Progenitor cell of endocrine pancreas (in vitro differentiated cells): Measurements from ENCODE around the gene GSK3B. TPM values are rescaled to one million over a fixed set of nuclear protein-coding genes. Genes with fewer than 3 reads are reported as not detected.
"Not testable (repeated sequence)": the region's sequence is repeated elsewhere in the genome, so short reads cannot be mapped to it uniquely, and the experiment has no call there.

Experiments
- DNase-seq: peaks from one replicate; pipeline ENCODE4 v3.0.0; 2021; ENCODE audit warnings: low spot score; ENCODE audit not compliant: unreplicated experiment
- H3K27ac Mint-ChIP-seq: 2 replicates; pipeline ENCODE4 v1.8.0; 2021; ENCODE audit warnings: mild to moderate bottlenecking, moderate library complexity, mixed read lengths
- H3K27me3 Mint-ChIP-seq: 2 replicates; pipeline ENCODE4 v1.8.0; 2021; ENCODE audit warnings: mixed read lengths
- H3K36me3 Mint-ChIP-seq: 2 replicates; pipeline ENCODE4 v1.8.0; 2022; ENCODE audit warnings: mixed read lengths; ENCODE audit not compliant: insufficient read depth
- H3K4me1 Mint-ChIP-seq: 2 replicates; pipeline ENCODE4 v1.8.0; 2021; ENCODE audit warnings: low read depth, mixed read lengths
- H3K4me3 Mint-ChIP-seq: 2 replicates; pipeline ENCODE4 v1.8.0; 2021; ENCODE audit warnings: low read depth, mild to moderate bottlenecking, moderate library complexity, mixed read lengths
- H3K9me3 Mint-ChIP-seq: 2 replicates; pipeline ENCODE4 v1.8.0; 2021; ENCODE audit warnings: low read depth, mixed read lengths
- total RNA-seq: library from RNA; stranded (reverse); gene quantifications from 2 replicates; pipeline ENCODE4 v1.2.1, GENCODE V29; 2021
- TF ChIP-seq, protein P1 (sequence below): fragments of 200-600 bp; sonication (generic); IDR thresholded peaks from one replicate; pipeline ENCODE4 v1.5.0; 2021; ENCODE audit warnings: antibody characterized with exemption, mild to moderate bottlenecking; ENCODE audit not compliant: unreplicated experiment

The GSK3B gene
- total RNA-seq, 1 donor from 2014 or later: 80.0 TPM

DNA sequence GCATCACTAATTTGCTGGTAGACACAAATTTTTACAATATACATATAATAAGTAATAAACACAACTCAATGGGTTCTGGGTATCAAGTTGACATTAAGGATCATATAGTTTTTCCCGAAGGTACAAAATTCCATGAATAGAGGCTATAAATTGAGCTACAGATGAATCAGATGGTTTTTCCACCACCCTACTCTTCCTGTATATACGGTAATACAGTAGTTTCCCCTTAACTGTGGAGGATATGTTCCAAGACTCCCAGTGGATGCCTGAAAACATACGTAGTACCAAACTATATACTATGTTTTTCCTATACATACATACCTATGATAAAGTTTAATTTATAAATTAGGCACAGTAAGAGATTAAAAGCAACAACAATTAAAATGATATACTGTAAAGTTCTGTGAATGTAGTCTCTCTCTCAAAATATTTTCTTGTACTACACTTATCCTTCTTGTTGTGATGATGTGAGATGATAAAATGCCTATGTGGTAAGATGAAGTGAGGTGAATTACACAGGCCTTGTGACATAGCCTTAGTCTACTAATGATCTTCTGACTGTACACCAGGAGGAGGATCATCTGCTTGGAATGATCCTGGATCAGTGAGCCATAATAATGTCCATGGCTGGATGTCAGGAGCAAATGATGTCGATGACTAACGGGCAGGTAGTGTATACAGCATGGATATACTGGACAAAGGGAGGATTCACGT, 195.6 kb downstream of the GSK3B start:
- Mint-ChIP-seq H3K36me3 (peaks cover 17% of the 10 kb centered on the region), H3K4me1 (no peaks in the 10 kb centered on the region), H3K27me3 (no peaks in the 10 kb centered on the region), H3K9me3 (no peaks in the 10 kb centered on the region), H3K4me3 (no peak overlapping the region), H3K27ac (no peak overlapping the region)
- TF ChIP-seq, protein P1, sequence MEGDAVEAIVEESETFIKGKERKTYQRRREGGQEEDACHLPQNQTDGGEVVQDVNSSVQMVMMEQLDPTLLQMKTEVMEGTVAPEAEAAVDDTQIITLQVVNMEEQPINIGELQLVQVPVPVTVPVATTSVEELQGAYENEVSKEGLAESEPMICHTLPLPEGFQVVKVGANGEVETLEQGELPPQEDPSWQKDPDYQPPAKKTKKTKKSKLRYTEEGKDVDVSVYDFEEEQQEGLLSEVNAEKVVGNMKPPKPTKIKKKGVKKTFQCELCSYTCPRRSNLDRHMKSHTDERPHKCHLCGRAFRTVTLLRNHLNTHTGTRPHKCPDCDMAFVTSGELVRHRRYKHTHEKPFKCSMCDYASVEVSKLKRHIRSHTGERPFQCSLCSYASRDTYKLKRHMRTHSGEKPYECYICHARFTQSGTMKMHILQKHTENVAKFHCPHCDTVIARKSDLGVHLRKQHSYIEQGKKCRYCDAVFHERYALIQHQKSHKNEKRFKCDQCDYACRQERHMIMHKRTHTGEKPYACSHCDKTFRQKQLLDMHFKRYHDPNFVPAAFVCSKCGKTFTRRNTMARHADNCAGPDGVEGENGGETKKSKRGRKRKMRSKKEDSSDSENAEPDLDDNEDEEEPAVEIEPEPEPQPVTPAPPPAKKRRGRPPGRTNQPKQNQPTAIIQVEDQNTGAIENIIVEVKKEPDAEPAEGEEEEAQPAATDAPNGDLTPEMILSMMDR: no peak
- DNase-seq: no peak

DNA sequence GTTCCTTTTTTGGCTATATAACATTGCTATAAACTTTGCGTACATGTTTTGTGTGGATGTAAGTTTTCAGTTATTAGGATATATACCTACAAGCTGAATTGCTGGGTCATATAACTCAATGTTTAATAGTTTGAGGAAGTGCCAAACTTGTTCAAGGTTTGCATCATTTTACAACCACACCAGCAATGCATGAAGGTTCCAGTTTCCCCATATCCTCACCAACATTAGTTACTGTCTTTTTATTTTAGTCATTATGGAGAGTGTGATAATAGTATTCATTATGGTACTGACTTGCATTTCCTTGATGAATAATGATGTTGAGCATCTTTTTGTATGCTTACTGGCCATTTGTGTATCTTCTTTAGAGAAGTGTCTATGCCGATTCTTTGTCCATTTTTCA, 200.1 kb downstream of the GSK3B start:
- H3K4me1 Mint-ChIP-seq: no peaks in the 10 kb centered on the region
- H3K27ac Mint-ChIP-seq: no peak overlapping the region
- no peak for DNase-seq
- H3K9me3 Mint-ChIP-seq: peaks cover 4% of the 10 kb centered on the region
- no peaks in the 10 kb centered on the region for H3K27me3 Mint-ChIP-seq
- TF ChIP-seq, protein P1: no peak
- H3K4me3 Mint-ChIP-seq: no peak overlapping the region
- H3K36me3 Mint-ChIP-seq: peaks cover 27% of the 10 kb centered on the region

DNA sequence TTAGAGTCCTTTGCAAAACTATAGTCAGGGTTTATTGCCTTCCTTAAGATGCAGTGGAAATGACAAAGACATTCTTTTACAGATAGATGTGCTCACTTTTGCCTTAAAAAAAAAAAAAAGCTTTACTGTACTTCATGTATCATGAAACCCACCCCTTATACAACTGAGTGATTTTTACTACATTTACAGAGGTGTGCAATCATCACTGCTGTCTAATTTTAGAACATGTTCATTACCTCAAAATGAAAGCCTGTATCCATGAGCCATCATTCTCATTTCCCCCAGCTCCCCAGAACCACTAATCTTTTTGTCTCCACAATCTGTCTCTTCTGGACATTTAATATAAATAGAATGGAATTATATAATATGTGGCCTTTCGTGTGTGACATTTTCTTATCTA, 200.5 kb downstream of the GSK3B start:
- no peaks in the 10 kb centered on the region for H3K27me3 Mint-ChIP-seq
- H3K27ac Mint-ChIP-seq: no peak overlapping the region
- DNase-seq: no peak
- no peak overlapping the region for H3K4me3 Mint-ChIP-seq
- peaks cover 29% of the 10 kb centered on the region for H3K36me3 Mint-ChIP-seq
- TF ChIP-seq, protein P1: no peak
- H3K4me1 Mint-ChIP-seq: no peaks in the 10 kb centered on the region
- peaks cover 7% of the 10 kb centered on the region for H3K9me3 Mint-ChIP-seq

DNA sequence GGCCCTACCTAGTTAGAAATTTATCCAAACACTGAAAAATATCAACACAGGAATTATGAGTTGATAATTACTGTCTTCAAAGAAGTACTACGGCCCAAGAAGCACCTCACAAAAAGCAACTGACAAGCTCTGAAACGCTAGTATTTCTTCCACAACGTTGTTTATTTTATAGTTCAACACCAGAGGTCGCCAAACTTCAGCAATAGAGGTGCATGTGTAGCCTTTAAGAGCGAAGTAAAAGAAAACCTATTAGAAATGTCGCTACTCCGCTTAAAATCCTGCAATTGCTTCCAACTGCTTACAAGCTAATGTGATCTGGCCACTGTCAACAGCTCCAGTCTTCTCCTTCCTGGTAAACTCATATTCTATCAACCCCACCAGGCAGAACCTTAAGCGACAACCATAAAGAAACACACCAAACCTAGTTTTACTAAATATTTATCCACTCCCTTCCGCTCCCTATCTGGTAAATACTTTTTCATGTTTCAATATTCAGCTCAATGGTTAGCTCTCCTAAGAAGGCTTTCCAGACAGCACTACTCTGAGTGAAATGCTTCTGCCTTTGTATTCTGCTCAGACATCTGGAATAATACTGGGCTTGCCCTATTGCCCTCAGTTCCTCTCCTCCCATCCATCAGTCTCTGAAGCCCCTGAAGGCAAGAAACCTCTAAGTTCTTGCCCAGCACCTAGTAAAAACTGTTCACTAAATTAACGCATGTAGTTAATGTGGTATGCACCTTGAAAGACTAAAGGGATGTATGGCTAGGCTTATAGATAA, 202.1 kb downstream of the GSK3B start:
- Mint-ChIP-seq H3K4me1 (no peaks in the 10 kb centered on the region), H3K27ac (no peak overlapping the region), H3K9me3 (peaks cover 17% of the 10 kb centered on the region), H3K27me3 (no peaks in the 10 kb centered on the region), H3K4me3 (no peak overlapping the region), H3K36me3 (peaks cover 45% of the 10 kb centered on the region)
- TF ChIP-seq, protein P1: peak; percentile 75
- peak; percentile 10 for DNase-seq

DNA sequence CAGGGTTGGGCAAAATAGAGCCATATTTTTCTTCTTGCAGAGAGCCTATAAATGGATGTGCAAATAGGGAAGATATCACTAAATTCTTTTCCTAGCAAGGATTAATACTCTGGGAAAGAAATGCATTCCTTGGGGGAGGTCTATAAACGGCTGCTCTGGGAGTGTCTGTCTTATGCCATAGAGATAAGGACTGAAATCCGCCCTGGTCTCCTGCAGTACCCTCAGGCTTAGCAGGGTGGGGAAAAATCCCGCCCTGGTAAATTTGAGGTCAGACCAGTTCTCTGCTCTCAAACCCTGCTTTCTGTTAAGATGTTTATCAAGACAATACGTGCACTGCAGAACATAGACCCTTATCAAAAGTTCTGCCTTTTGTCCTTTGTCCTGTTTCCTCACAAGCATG, 205.6 kb downstream of the GSK3B start:
- H3K27me3 Mint-ChIP-seq, H3K4me1 Mint-ChIP-seq, H3K4me3 Mint-ChIP-seq, H3K27ac Mint-ChIP-seq, DNase-seq: not testable (repeated sequence)
- Mint-ChIP-seq H3K9me3 (peaks cover 24% of the 10 kb centered on the region), H3K36me3 (peaks cover 60% of the 10 kb centered on the region)
